Breast epithelium (tissue), 3 donors: ENCODE measurements around the gene CHCHD10.

Experiments used
- POLR2A ChIP-seq: fragments of 450-650 bp; IDR thresholded peaks from one replicate; pipeline ENCODE4 v1.6.1; 2016; ENCODE audit warnings: antibody characterized with exemption, mild to moderate bottlenecking, moderate library complexity
- POLR2AphosphoS5 ChIP-seq, 3 donors: sonication (generic); formaldehyde crosslinking; IDR thresholded peaks; one replicate each; pipeline ENCODE4 v1.6.1; 2017; ENCODE audit warnings: antibody characterized with exemption in 3 of 3
- TF ChIP-seq, protein P1 (sequence below), 3 donors: fragments of 450-650 bp; IDR thresholded peaks; one replicate each; pipeline ENCODE4 v1.5.1; 2016 to 2017; ENCODE audit warnings: antibody characterized with exemption in 3 of 3, mild to moderate bottlenecking in 3 of 3, moderate library complexity in 3 of 3

DNA sequence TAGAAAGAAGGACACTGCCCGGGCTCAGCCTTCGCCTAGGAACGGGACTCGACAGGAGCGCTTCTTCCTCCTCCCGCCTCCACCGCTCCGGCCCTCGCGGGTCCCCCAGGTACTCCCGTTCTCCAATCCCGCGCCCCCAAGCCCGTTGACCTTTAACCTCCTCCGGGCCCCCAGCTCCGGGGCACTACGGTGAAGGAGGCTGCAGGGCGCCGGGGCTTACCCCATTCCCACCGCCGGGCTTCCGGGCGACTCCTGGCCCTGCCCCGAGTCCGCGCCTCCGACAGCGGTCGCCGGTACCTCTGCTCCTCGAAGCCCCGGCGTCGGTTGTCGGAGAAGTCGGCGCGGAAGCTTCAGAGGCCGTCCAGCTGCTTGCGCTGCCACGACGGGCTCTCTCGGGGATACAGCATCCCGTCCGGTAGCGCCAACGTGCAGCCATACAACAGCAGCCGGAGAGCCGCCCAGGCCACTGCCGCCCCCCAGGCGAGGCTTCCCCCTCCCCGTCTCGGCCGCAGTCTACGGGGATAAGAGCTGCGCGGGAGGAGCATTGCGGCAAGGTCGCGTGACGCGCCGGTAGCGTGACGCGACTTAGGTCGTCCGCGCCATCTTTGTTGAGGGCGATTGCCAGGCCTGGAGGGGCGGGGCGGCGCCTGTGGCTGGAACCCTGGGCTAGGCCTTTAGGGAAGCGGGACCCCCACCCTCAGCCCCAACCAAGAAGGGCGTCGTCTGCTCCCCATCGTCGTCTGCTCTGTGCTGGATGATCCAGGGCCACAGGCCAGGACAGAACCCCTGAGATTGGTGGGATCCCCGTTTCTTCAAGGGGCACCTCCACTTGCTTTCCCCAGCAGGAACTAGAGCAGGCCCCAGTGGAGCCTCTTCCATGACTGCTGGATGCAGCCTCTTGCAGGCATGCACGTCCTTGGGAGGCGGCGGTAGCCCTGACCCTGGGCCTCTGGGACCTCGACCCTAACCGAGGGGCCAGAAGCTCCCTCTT is 50.7 kb downstream of the CHCHD10 start:
- TF ChIP-seq, protein P1, sequence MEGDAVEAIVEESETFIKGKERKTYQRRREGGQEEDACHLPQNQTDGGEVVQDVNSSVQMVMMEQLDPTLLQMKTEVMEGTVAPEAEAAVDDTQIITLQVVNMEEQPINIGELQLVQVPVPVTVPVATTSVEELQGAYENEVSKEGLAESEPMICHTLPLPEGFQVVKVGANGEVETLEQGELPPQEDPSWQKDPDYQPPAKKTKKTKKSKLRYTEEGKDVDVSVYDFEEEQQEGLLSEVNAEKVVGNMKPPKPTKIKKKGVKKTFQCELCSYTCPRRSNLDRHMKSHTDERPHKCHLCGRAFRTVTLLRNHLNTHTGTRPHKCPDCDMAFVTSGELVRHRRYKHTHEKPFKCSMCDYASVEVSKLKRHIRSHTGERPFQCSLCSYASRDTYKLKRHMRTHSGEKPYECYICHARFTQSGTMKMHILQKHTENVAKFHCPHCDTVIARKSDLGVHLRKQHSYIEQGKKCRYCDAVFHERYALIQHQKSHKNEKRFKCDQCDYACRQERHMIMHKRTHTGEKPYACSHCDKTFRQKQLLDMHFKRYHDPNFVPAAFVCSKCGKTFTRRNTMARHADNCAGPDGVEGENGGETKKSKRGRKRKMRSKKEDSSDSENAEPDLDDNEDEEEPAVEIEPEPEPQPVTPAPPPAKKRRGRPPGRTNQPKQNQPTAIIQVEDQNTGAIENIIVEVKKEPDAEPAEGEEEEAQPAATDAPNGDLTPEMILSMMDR (IDR thresholded peaks at IDR 0.05) = no peak
- TF ChIP-seq POLR2A (peak; percentile 19), POLR2AphosphoS5 (IDR thresholded peaks at IDR 0.05) (peak; percentile 71 to 87 (median 85))
